Right lobe of liver (tissue), 6 donors: Measurements from ENCODE around the gene AJUBA. TPM values are rescaled to one million over a fixed set of nuclear protein-coding genes. Genes with fewer than 3 reads are reported as not detected.

ENCODE experiments used
- ATAC-seq, 4 donors: fragments of 200-7000 bp; cut with Tn5 transposase; one replicate each; pipeline ENCODE4 v1.9.1; 2020; ENCODE audit warnings: mild to moderate bottlenecking in 4 of 4, moderate library complexity in 4 of 4
- DNase-seq, 3 donors: peaks; one replicate each; pipeline ENCODE4 v3.0.0-alpha.2; 2020
- H3K27ac ChIP-seq, 3 donors: fragments of 200-600 bp; one replicate each; pipeline ENCODE4 v1.8.0; 2022
- H3K27me3 ChIP-seq, 2 donors: fragments of 200-600 bp; one replicate each; pipeline ENCODE4 v1.8.0; 2022
- H3K36me3 ChIP-seq, 4 donors: fragments of 200-600 bp; sonication (generic) in 1 of 4; one replicate each; pipeline versions ENCODE4 v1.5.1 to v1.8.0; 2017 to 2022; ENCODE audit warnings: control low read depth in 1 of 4
- H3K4me1 ChIP-seq, 4 donors: fragments of 200-600 bp; sonication (generic) in 1 of 4; one replicate each; pipeline versions ENCODE4 v1.5.1 to v1.8.0; 2017 to 2022; ENCODE audit warnings: control low read depth in 1 of 4
- H3K4me3 ChIP-seq, 3 donors: fragments of 200-600 bp; one replicate each; pipeline ENCODE4 v1.8.0; 2022
- H3K9me3 ChIP-seq, 4 donors: fragments of 200-600 bp; sonication (generic) in 1 of 4; one replicate each; pipeline versions ENCODE4 v1.5.1 to v1.8.0; 2017 to 2022; ENCODE audit warnings: control low read depth in 1 of 4
- CTCF ChIP-seq, 4 donors: fragments of 200-600 bp in 3 of 4; fragments of 450-650 bp in 1 of 4; IDR thresholded peaks; one replicate each; pipeline versions ENCODE4 v1.5.1 to v1.8.0; 2016 to 2022; ENCODE audit warnings: antibody characterized with exemption in 4 of 4, mild to moderate bottlenecking in 2 of 4
- POLR2A ChIP-seq: fragments of 450-650 bp; IDR thresholded peaks from one replicate; pipeline ENCODE4 v1.6.1; 2017; ENCODE audit warnings: antibody characterized with exemption, mild to moderate bottlenecking
- WGBS: methylation state at CpG from one replicate; pipeline ENCODE4 v1.1.6; 2018; ENCODE audit warnings: low coverage, low lambda C conversion rate; ENCODE audit not compliant: insufficient coverage; ENCODE audit errors: missing lambda C conversion rate; 5-methylcytosine and 5-hydroxymethylcytosine counted together
- intact Hi-C, 2 donors: fragments of 100-400 bp; cut with DNase I; formaldehyde crosslinking; loops; one replicate each; pipeline versions ENCODE4 v1.11.2 to v1.14.1; 2022
- total RNA-seq, 6 experiments: library from RNA; depleted of rRNA in 2 of 6; stranded (reverse); fragments of >200 nt in 2 of 6; fragmentation: NEBNext Ultra II Directional in 3 of 6; extraction: Animal tissue kit (Norgen Biotek cat#: 25700) in 3 of 6; gene quantifications; one replicate each; pipeline versions ENCODE4 v1.1.0 to v1.2.4, GENCODE V29; 2016 to 2023
- donor health status: DM: no; HTN: yes; CAD: no.
- donor health status: DM: no; HTN: no; CAD: no.
- donor health status: DM: no; HTN: no; CAD: no.
- donor health status: DM: no; HTN: yes; CAD: no.
- donor health status: DM: no; HTN: yes; CAD: no.

AJUBA gene
- total RNA-seq, 6 experiments from 2014 or later, result 7.8 to 64.6 (median 54.2) TPM

- intact Hi-C loops, result no loop called here
- TF ChIP-seq CTCF (IDR thresholded peaks at IDR 0.05) (no peak), POLR2A (no peak)
- Histone ChIP-seq H3K4me1 (peaks cover 0 to 17% (median 0%) of the 10 kb centered on the region in 4 donors), H3K36me3 (peaks cover 0 to 62% (median 21%) of the 10 kb centered on the region in 4 donors), H3K27ac (no peak overlapping the region), H3K9me3 (no peaks in the 10 kb centered on the region), H3K27me3 (no peaks in the 10 kb centered on the region), H3K4me3 (no peak overlapping the region)
- WGBS, result 95% methylated on average over 5 of the region's 5 CpGs
- DNase-seq (no peak), ATAC-seq (no peak)
Observed at GRCh38 chr14:22923746-22924145, 58.6 kb downstream of the AJUBA start.

- Histone ChIP-seq H3K27me3 (no peaks in the 10 kb centered on the region), H3K4me3 (no peak overlapping the region), H3K4me1 (peaks cover 0 to 6% (median 2%) of the 10 kb centered on the region in 4 donors), H3K9me3 (no peaks in the 10 kb centered on the region), H3K27ac (no peak overlapping the region), H3K36me3 (peaks cover 0 to 62% (median 21%) of the 10 kb centered on the region in 4 donors)
- intact Hi-C loops, result no loop called here
- WGBS, result 66% methylated on average over 2 of the region's 2 CpGs
- TF ChIP-seq CTCF (IDR thresholded peaks at IDR 0.05) (no peak), POLR2A (no peak)
- DNase-seq (no peak), ATAC-seq (no peak)
Observed at GRCh38 chr14:22922294-22922693, 60.1 kb downstream of the AJUBA start.

Other genes with a start within 250 kb of the AJUBA start
- gene OXA1L, start 215.9 kb downstream of the AJUBA start, total RNA-seq, result 10 to 100 TPM; 64.3 to 80.1 (median 72.3) TPM
- gene SLC7A7, start 167.1 kb downstream of the AJUBA start, total RNA-seq, result 10 to 100 TPM in 2 of 6 experiments, 1 to 10 TPM in 4; 6.2 to 11.4 (median 7.3) TPM
- 10 to 100 TPM; 42.0 to 96.6 (median 47.6) TPM for gene MRPL52, start 152.7 kb downstream of the AJUBA start, total RNA-seq
- 10 to 100 TPM in 4 of 6 experiments, 1 to 10 TPM in 2; 8.7 to 26.0 (median 12.8) TPM for gene MMP14, start 146.0 kb downstream of the AJUBA start, total RNA-seq
- gene LRP10, start 110.8 kb downstream of the AJUBA start, total RNA-seq, result 10 to 100 TPM; 31.0 to 54.5 (median 44.6) TPM
- gene REM2, start 99.3 kb downstream of the AJUBA start, total RNA-seq, result under 1 TPM in 2 of 6 experiments, not detected in 4; 0.10 to 0.12 TPM
- 10 to 100 TPM; 22.2 to 38.0 (median 34.0) TPM for gene RBM23, start 63.4 kb downstream of the AJUBA start, total RNA-seq
- 10 to 100 TPM; 22.5 to 32.1 (median 25.7) TPM for gene PRMT5, start 53.2 kb downstream of the AJUBA start, total RNA-seq
- 10 to 100 TPM in 4 of 6 experiments, 1 to 10 TPM in 2; 6.8 to 17.9 (median 12.4) TPM for gene HAUS4, start 25.5 kb downstream of the AJUBA start, total RNA-seq
- 1 to 10 TPM; 1.7 to 4.0 (median 3.2) TPM for gene C14orf93, start 27.6 kb upstream of the AJUBA start, total RNA-seq
- gene PSMB5, start 52.3 kb upstream of the AJUBA start, total RNA-seq, result 10 to 100 TPM; 51.2 to 93.5 (median 59.1) TPM
- gene PSMB11, start 59.7 kb upstream of the AJUBA start, total RNA-seq, result not detected
- gene CDH24, start 75.0 kb upstream of the AJUBA start, total RNA-seq, result under 1 TPM; 0.26 to 0.74 (median 0.54) TPM
- 10 to 100 TPM; 40.5 to 66.1 (median 52.9) TPM for gene ACIN1, start 112.6 kb upstream of the AJUBA start, total RNA-seq
- 10 to 100 TPM; 10.7 to 22.6 (median 14.1) TPM for gene C14orf119, start 113.0 kb upstream of the AJUBA start, total RNA-seq
- gene CIROP, start 122.4 kb upstream of the AJUBA start, total RNA-seq, result not detected
- under 1 TPM in 2 of 6 experiments, not detected in 4; 0.13 to 0.18 TPM for gene CEBPE, start 136.7 kb upstream of the AJUBA start, total RNA-seq
- 10 to 100 TPM in 1 of 6 experiments, 1 to 10 TPM in 5; 3.2 to 10.1 (median 4.4) TPM for gene SLC7A8, start 201.1 kb upstream of the AJUBA start, total RNA-seq